Stimulated activated naive B cell treated with anti-CD40 and anti-IgM and Interleukin-4, amounts not matched to agents 10 μg/mL and 1 μg/mL and 100 μg/mL, for 72 hours (primary cell): ENCODE data around the gene RSPRY1.

Source experiments
- ATAC-seq, 2 donors: fragments of 150-1000 bp; cut with Tn5 transposase; replicated peaks; 2 replicates each; pipeline ENCODE4 v1.10.0; 2021; ENCODE audit warnings: moderate library complexity in 1 of 2
- DNase-seq: peaks from one replicate; pipeline ENCODE4 v3.0.0; 2021
- H3K27ac Mint-ChIP-seq: one replicate; pipeline ENCODE4 v1.8.0; 2022; ENCODE audit warnings: mild to moderate bottlenecking, mixed read lengths
- H3K27me3 Mint-ChIP-seq, 2 donors: one replicate each; pipeline ENCODE4 v1.8.0; 2022; ENCODE audit warnings: mixed read lengths in 2 of 2
- H3K36me3 Mint-ChIP-seq, 2 donors: one replicate each; pipeline ENCODE4 v1.8.0; 2022; ENCODE audit warnings: mixed read lengths in 2 of 2, mild to moderate bottlenecking in 1 of 2
- H3K4me1 Mint-ChIP-seq, 2 donors: one replicate each; pipeline ENCODE4 v1.8.0; 2022; ENCODE audit warnings: mixed read lengths in 2 of 2, mild to moderate bottlenecking in 1 of 2
- H3K4me3 Mint-ChIP-seq, 2 donors: one replicate each; pipeline ENCODE4 v1.8.0; 2022; ENCODE audit warnings: mild to moderate bottlenecking in 2 of 2, mixed read lengths in 2 of 2, moderate library complexity in 1 of 2
- H3K9me3 Mint-ChIP-seq, 2 donors: one replicate each; pipeline ENCODE4 v1.8.0; 2022; ENCODE audit warnings: mixed read lengths in 2 of 2, mild to moderate bottlenecking in 1 of 2

RSPRY1 gene

DNA sequence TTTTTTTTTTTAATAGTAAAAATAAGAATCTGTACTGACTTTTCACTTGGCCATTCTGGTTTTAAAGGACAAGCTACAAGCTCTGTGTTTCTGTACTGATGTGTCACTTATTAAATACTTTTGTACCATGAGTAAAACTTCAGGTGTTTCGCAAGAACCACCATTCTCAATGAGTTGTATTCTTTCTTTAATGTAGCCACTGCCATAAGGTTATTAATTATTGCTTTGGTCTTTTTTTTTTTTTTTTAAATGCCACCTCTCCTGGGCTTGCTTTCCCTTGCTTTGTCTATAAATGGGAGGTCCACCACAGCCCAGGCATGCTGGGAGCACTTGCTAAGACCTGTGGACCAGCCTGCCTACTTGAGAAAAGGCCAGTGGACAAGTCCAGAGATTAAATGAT is 67.3 kb downstream of the RSPRY1 start:
- Mint-ChIP-seq H3K9me3 (peaks cover 4% of the 10 kb centered on the region in 2 donors), H3K36me3 (peaks cover 32 to 33% of the 10 kb centered on the region in 2 donors), H3K27me3 (no peaks in the 10 kb centered on the region), H3K27ac (no peak overlapping the region), H3K4me3 (no peak overlapping the region), H3K4me1 (no peaks in the 10 kb centered on the region)
- ATAC-seq (no peak), DNase-seq (no peak)

DNA sequence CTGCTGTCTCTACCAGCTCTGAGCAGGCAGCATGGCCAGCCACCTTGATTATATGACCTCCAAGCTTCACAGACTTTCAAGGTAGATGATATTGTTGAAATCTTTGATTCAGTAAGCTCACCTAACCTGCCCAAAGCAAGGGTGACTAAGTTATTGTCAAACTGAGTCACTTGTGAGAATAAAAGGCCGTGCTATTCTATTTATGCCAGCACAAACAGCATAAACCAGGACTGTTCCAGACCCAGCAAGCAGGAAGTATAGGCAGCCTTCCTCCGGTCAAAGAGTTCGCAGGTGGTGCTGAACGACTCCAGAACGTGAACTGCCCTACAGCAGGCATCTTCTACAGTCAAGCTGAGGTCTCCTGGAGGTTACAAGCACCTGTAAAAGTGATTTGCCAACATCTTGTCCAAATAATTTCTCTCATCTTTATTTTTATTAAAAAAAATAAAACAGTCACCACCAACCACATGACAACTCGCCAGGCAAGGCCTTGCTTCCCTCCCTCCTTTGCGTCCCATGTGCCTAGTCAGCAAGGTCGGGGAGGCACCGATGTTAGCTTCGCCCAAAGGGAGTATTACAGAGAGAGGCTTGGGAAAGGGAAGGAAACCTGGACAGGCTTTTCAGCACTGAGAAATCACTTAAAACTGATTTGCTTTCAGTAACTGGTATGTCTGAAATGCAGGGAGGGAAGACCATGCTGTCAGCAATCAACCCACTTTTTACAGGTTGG is 69.7 kb downstream of the RSPRY1 start:
- no peaks in the 10 kb centered on the region for H3K27me3 Mint-ChIP-seq
- peaks cover 4% of the 10 kb centered on the region in 2 donors for H3K9me3 Mint-ChIP-seq
- peaks cover 5 to 10% of the 10 kb centered on the region in 2 donors for H3K4me1 Mint-ChIP-seq
- no peak for ATAC-seq
- DNase-seq: no peak
- peaks cover 22% of the 10 kb centered on the region in 2 donors for H3K36me3 Mint-ChIP-seq
- no peak overlapping the region for H3K27ac Mint-ChIP-seq
- H3K4me3 Mint-ChIP-seq: no peak overlapping the region

DNA sequence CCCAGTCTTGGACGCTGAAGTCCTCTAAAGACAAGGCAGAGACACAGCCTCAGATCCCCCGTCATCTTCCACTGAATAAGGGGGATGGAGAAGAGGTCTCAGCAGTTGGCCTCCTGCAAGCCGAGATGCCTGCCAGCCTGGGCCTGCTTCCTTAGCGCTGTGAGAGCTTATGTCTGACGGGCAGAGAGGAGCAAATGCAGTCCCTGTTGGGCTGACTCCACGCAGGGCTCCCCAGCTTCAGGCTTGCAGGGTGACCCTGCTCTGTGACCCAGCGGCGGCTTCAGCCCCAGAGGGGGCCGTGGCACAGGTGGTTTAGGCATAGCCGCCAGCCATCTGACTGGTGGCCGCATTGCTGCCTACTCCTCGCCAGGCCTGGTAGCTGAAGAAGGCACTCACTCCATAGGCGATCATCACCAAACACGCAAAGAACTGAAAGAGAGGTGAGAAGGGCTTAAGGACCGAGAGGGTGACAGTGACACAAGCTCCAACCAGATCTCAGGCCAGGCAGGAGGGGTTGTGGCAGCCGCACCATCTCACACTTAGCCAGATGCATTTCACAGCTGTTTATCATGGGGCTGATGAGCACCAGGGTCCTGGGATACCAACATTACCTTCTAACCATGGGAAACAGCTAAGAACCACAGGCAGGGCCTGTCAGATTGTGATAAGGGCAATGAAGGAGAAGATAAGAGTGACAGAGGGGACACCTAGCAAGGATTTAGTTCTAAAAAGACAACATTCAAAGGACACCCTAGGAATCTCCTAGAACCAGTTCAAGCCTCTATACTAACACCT is 70.7 kb downstream of the RSPRY1 start:
- H3K36me3 Mint-ChIP-seq: peaks cover 17 to 18% of the 10 kb centered on the region in 2 donors
- peaks cover 5 to 10% of the 10 kb centered on the region in 2 donors for H3K4me1 Mint-ChIP-seq
- ATAC-seq (no peak), DNase-seq (no peak)
- no peak overlapping the region for H3K4me3 Mint-ChIP-seq
- no peak overlapping the region for H3K27ac Mint-ChIP-seq
- no peaks in the 10 kb centered on the region for H3K27me3 Mint-ChIP-seq
- H3K9me3 Mint-ChIP-seq: peaks cover 4% of the 10 kb centered on the region in 2 donors

DNA sequence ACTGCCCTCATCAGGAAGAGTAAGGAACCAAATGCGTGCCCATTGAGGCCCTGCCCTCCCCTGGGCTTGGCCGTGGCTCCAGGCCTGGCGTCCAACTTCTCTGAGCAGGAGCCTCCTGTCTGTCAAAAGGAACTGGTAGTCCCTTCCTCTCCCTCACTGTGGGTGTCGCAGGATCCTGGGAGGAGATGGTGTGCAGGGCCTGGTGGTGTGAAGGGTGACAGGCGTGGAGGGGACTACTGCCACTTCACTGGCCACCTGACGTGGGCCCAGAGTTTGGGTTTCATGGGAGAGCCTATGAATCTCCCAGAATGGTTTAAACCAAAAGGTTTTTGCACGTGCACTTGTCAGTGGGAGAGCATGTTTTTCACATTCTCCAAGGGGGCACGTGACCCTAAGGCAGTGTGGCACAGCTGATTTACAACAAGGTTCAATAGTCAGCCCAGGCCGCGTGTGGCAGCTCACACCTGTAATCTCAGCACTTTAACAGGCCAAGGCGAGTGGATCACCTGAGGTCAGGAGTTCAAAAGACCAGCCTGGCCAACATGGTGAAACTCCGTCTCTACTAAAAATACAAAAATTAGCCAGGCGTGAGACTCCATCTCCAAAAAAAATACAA is 71.4 kb downstream of the RSPRY1 start:
- H3K27ac Mint-ChIP-seq: no peak overlapping the region
- peaks cover under 1% of the 10 kb centered on the region in 2 donors for H3K9me3 Mint-ChIP-seq
- H3K27me3 Mint-ChIP-seq: no peaks in the 10 kb centered on the region
- no peak for ATAC-seq
- H3K36me3 Mint-ChIP-seq: peaks cover 9 to 10% of the 10 kb centered on the region in 2 donors
- no peak for DNase-seq
- H3K4me1 Mint-ChIP-seq: peaks cover 5 to 10% of the 10 kb centered on the region in 2 donors
- H3K4me3 Mint-ChIP-seq: no peak overlapping the region

DNA sequence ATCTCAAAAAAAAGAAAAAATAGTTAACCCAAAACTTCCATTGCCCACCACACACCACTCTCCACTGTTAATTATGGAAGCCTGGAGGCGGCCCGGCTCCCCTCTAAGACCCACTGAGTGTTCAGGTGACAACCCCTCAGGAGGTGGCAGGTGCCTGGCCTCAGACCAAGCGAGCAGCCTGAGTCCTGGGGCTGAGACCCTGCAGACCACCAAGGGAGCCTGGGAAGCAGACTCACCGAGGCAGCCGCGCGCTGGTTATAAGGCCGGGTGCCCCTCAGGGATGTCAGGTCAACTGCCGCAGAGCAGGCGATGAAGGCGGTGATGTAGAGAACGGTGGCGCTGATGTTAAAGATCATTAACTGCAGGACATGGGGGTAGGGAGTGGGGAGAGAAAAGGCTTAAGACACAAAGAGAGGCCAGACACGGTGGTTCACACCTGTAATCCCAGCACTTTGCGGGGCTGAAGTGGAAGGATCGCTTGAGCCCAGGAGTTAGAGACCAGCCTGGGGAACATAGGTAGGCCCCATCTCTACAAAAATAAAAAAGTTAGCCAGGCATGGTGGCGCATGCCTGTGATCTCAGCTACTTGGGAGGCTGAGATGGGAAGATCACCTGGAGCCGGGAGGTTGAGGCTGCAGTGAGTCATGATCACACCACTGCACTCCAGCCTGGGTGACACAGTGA is 72.2 kb downstream of the RSPRY1 start:
- Mint-ChIP-seq H3K36me3 (peaks cover 7 to 8% of the 10 kb centered on the region in 2 donors), H3K27ac (peak overlapping the region; percentile 37), H3K27me3 (no peaks in the 10 kb centered on the region), H3K9me3 (no peaks in the 10 kb centered on the region), H3K4me3 (no peak overlapping the region), H3K4me1 (peaks cover 5 to 10% of the 10 kb centered on the region in 2 donors)
- ATAC-seq (no peak), DNase-seq (no peak)

DNA sequence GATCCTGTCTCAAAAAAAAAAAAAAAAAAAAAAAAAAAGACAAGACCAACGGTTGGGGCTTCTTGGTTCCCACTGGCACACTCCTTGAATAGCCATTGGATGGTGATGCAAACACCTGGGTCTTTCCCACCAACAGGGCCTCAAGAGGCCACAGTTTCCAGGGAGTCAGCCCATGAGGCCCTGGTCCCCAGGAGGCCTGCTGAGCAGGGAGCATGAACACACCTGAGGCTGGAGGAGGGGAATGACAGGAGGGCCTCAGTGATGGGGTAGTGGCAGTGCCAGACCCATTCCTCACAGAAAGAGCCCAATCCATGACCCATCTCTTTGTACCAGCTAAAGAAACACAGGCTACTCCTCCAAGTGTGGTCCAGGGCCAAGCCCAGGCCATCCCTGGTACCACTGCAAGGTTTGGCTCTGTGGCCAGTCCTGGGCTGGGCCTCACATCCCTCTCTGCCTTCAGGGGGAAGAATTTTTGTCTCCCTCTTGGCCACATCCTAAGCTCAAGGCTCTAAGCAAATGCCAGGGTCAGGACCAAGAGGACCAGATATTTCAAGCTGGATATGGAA is 72.9 kb downstream of the RSPRY1 start:
- H3K27ac Mint-ChIP-seq: no peak overlapping the region
- no peak overlapping the region for H3K4me3 Mint-ChIP-seq
- no peak for ATAC-seq
- DNase-seq: no peak
- H3K4me1 Mint-ChIP-seq: peaks cover 5 to 10% of the 10 kb centered on the region in 2 donors
- no peaks in the 10 kb centered on the region for H3K27me3 Mint-ChIP-seq
- no peaks in the 10 kb centered on the region for H3K9me3 Mint-ChIP-seq
- peaks cover 3 to 8% of the 10 kb centered on the region in 2 donors for H3K36me3 Mint-ChIP-seq

DNA sequence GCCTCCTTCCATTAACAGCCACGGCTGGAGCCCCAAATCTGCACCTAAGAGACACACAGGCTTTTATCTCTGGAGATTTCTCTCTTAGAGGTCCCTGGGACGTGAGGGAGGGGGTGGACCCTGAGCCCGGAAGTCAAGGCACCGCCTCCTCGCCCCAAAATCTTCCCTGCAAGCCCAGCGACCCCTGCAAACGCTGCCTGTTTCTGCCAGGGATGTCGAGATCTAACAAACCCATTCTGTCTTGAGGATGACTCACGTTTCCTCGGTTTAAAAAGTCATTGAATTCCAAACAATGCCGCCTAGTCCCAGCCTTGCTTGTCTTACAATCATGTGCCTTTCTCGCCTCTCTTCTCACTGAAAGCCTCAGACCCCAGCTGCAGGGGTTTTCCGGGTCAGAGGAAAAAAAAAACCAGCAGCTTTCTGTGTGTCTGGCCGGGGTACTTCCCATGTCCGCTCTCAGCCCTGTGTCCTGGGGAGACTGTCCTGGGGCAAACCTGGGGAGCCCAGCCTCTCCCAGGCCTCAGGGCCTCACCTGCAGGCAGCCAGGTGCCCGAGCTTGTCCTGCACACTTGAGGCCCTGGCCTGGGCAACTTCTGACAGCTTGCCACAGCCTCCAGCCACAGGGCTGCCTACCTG is 74.3 kb downstream of the RSPRY1 start:
- Mint-ChIP-seq H3K4me1 (peaks cover 5 to 10% of the 10 kb centered on the region in 2 donors), H3K4me3 (peak overlapping the region; percentile 28 to 53), H3K9me3 (no peaks in the 10 kb centered on the region), H3K27ac (peak overlapping the region; percentile 76), H3K36me3 (peaks cover 3 to 4% of the 10 kb centered on the region in 2 donors), H3K27me3 (no peaks in the 10 kb centered on the region)
- no peak for DNase-seq
- ATAC-seq: peak in 1 of 2 donors; percentile 57

DNA sequence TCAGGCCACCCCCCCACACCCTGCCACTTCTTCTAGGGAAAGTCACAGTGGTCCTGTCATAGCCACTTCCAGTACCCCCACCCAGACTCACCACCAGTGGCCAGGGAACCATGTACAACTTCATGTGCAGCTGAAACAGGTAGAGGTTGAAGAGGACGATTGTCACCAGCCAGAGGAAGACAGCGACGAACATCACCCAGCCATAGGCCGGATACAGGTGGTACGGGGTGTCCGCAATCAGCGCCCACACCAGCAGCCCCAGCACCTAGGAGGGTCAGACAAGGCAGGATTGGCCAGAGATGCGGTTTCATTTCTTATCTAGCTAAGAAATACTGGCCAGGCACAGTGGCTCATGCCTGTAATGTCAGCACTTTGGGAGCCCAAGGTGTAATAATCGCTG is 75.7 kb downstream of the RSPRY1 start:
- ATAC-seq (no peak), DNase-seq (no peak)
- Mint-ChIP-seq H3K4me3 (no peak overlapping the region), H3K36me3 (peaks cover 0 to 3% of the 10 kb centered on the region in 2 donors), H3K4me1 (peaks cover 5 to 10% of the 10 kb centered on the region in 2 donors), H3K9me3 (no peaks in the 10 kb centered on the region), H3K27ac (no peak overlapping the region), H3K27me3 (no peaks in the 10 kb centered on the region)

DNA sequence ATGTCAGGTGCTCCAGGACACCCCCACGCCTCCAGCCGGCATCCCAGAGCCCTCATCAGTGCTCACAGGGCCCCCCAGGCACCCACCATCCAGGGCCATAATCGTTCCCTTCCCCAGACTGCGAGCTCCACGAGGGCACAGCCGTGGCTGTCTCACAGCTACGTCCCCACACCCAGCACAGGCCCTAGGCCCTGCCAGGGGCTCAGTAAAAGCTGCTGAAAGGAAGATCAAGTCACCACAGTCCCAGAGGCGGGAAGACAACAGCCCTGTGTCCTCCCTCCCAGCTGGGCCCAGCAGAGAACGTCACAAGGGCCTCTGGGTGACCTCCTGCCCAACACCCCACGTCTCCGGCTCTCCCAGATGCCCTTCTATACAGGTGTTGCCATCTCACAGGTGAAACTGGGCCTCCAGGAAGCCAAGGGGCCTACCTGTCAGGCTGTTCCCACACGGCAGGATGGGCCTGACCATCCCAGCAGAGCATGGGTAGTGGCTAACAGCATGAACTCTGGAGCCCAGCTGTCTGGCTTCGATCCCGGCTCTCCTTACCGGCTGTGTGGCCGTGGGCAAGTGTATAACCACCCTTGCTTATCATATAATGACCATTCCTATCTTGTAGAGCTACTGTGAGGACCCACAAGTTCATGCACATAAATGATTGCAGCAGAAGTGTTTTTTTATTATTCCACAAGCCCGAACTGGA is 76.9 kb downstream of the RSPRY1 start:
- no peak for ATAC-seq
- no peak for DNase-seq
- H3K9me3 Mint-ChIP-seq: no peaks in the 10 kb centered on the region
- no peak overlapping the region for H3K27ac Mint-ChIP-seq
- H3K4me3 Mint-ChIP-seq: no peak overlapping the region
- H3K27me3 Mint-ChIP-seq: no peaks in the 10 kb centered on the region
- peaks cover 0 to 3% of the 10 kb centered on the region in 2 donors for H3K36me3 Mint-ChIP-seq
- H3K4me1 Mint-ChIP-seq: peaks cover 5 to 10% of the 10 kb centered on the region in 2 donors

DNA sequence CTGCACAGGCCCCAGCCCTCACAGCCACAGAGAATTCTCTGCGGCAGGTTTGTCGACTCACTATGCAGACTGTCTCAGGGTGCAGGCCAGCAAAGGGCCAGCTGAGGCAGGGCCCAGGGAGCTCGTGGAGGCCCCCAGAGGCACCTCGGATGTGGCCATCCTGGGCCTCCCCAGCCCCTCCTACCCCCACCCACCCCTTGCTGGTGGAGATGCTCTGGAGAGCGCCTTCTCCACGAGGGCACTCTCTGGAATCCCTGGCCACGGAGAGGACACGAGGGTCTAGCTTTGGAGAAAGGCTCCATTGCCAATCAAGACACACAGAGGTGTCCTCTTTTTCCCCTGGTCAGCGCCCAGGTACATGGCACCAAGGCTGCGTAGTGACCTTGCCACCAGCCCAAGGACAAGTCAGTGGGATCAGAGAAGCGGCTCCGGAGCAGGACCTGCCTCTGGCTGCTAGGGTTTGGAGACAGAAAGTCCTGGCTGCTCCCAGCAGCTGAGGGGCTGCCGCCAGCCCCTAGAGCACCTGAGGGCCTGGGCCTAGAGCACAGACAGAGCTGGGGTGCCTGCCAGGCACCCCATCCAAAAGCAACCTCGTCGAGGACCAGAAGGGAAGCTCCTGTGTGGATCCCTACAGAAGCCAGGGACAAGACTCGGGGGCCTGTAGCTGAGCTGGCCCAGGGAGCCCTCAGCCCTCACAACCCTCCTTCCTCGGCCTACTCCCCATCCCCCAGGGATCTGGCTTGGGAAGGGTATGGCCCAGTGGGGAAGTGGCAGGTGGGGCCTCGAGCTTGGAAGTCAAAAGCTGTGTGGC is 77.6 kb downstream of the RSPRY1 start:
- Mint-ChIP-seq H3K4me3 (no peak overlapping the region), H3K27ac (no peak overlapping the region), H3K27me3 (no peaks in the 10 kb centered on the region), H3K36me3 (no peaks in the 10 kb centered on the region), H3K4me1 (peaks cover 5 to 10% of the 10 kb centered on the region in 2 donors), H3K9me3 (no peaks in the 10 kb centered on the region)
- DNase-seq: no peak
- no peak for ATAC-seq

DNA sequence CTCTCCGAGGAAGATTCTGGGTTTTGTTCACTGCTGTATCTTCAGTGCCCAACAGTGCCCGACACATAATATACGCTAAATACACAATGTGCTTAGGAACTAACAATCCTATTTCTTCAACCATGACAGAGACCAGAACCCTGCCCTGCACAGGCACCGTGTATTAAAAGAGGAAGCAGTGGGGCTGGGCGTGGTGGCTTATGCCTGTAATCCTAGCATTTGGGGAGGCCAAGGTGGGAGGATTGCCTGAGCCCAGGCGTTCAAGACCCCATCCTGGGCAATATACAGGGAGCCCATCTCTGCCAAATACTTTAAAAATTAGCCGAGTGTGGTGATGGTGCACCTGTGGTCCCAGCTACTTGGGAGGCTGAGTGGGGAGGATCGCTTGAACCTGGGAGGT is 78.3 kb downstream of the RSPRY1 start:
- H3K27me3 Mint-ChIP-seq: no peaks in the 10 kb centered on the region
- ATAC-seq: peak in 1 of 2 donors; percentile 31
- no peaks in the 10 kb centered on the region for H3K9me3 Mint-ChIP-seq

DNA sequence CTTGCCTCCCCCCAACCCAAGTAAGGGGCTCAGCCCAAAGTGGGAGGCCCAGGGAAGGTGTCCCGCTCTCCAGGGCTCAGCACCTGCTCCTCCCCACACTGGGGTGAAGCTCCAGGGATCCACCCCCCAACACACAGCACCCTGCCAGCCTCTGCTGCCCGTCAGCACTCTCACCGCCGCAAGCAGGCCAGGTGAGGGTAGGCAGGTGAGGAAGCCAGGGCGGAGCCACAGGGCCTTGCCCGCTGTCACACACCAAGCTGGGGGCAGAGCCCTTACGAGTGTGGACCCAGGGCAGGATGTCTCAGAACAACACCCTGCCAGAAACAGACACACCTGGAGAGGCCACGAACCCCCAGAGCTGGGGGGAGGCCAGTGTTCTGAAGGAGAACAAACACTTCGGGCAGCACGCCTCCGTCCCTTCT is 78.8 kb downstream of the RSPRY1 start:
- ATAC-seq (no peak), DNase-seq (no peak)
- H3K27me3 Mint-ChIP-seq: no peaks in the 10 kb centered on the region
- no peaks in the 10 kb centered on the region for H3K36me3 Mint-ChIP-seq
- H3K4me1 Mint-ChIP-seq: peaks cover 4 to 8% of the 10 kb centered on the region in 2 donors
- H3K27ac Mint-ChIP-seq: no peak overlapping the region
- H3K4me3 Mint-ChIP-seq: no peak overlapping the region
- no peaks in the 10 kb centered on the region for H3K9me3 Mint-ChIP-seq

More for the DNA sequence above, 78.3 kb downstream of the RSPRY1 start:
- Mint-ChIP-seq H3K36me3 (no peaks in the 10 kb centered on the region), H3K27ac (no peak overlapping the region), H3K4me3 (no peak overlapping the region), H3K4me1 (peaks cover 5 to 10% of the 10 kb centered on the region in 2 donors)
- no peak for DNase-seq
